Gastrocnemius medialis (tissue), 4 donors: ENCODE measurements around the gene AGAP1. TPM values are rescaled to one million over a fixed set of nuclear protein-coding genes. Genes with fewer than 3 reads are reported as not detected.

Experiments
- ATAC-seq, 2 donors: fragments of 150-250 bp; one replicate each; pipeline ENCODE4 v1.9.1; 2016
- DNase-seq, 2 donors: peaks; one replicate each; pipeline ENCODE4 v3.0.0-alpha.2; 2019
- H3K27ac ChIP-seq, 4 donors: fragments of 200-600 bp; sonication (generic); 1 replicate in 1 of 4; 2 replicates in 3 of 4; pipeline ENCODE4 v1.5.1; 2016 to 2018; ENCODE audit warnings: mild to moderate bottlenecking in 2 of 4, moderate library complexity in 1 of 4
- H3K27me3 ChIP-seq, 3 donors: fragments of 200-600 bp; sonication (generic) in 2 of 3; 1 replicate in 1 of 3; 2 replicates in 2 of 3; pipeline versions ENCODE4 v1.5.1 to v1.6.0; 2016 to 2019; ENCODE audit warnings: mild to moderate bottlenecking in 1 of 3, moderate library complexity in 1 of 3
- H3K36me3 ChIP-seq, 2 donors: fragments of 200-600 bp; sonication (generic) in 1 of 2; one replicate each; pipeline ENCODE4 v1.5.1; 2017 to 2018
- H3K4me1 ChIP-seq, 2 donors: fragments of 200-600 bp; sonication (generic) in 1 of 2; one replicate each; pipeline ENCODE4 v1.5.1; 2016 to 2017; ENCODE audit warnings: mild to moderate bottlenecking in 2 of 2
- H3K4me3 ChIP-seq, 4 donors: fragments of 200-600 bp; sonication (generic) in 3 of 4; 1 replicate in 1 of 4; 2 replicates in 3 of 4; pipeline ENCODE4 v1.5.1; 2016 to 2019; ENCODE audit warnings: mild to moderate bottlenecking in 2 of 4
- H3K9me3 ChIP-seq, 3 donors: fragments of 200-600 bp; sonication (generic) in 2 of 3; 1 replicate in 1 of 3; 2 replicates in 2 of 3; pipeline ENCODE4 v1.5.1; 2016 to 2019
- POLR2A ChIP-seq, 2 donors: fragments of 450-650 bp; IDR thresholded peaks; one replicate each; pipeline ENCODE4 v1.6.1; 2017; ENCODE audit warnings: antibody characterized with exemption in 2 of 2, mild to moderate bottlenecking in 2 of 2, moderate library complexity in 2 of 2
- in situ Hi-C, 4 donors: fragments of 200-750 bp; cut with MboI; loops; one replicate each; pipeline versions ENCODE4 v1.15.0 to v1.8.0; 2017; ENCODE audit warnings: low sequenced_read_pairs in 4 of 4
- intact Hi-C: fragments of 100-400 bp; cut with DNase I; formaldehyde crosslinking; loops from one replicate; pipeline ENCODE4 v1.15.1; 2023; ENCODE audit warnings: low total_unique reads
- total RNA-seq, 4 donors: library from RNA; depleted of rRNA; stranded (reverse); fragments of >200 nt; gene quantifications; one replicate each; pipeline versions ENCODE4 v1.1.0 to v1.2.3, GENCODE V29; 2016
- TF ChIP-seq, protein P1 (sequence below), 5 experiments: fragments of 450-650 bp in 3 of 5; fragments of 200-600 bp in 2 of 5; sonication (generic) in 2 of 5; IDR thresholded peaks in 4 of 5; conservative IDR thresholded peaks in 1 of 5; 1 replicate in 4 of 5; 2 replicates in 1 of 5; pipeline ENCODE4 v1.5.1; 2016 to 2019; ENCODE audit warnings: antibody characterized with exemption in 5 of 5, mild to moderate bottlenecking in 3 of 5, moderate library complexity in 3 of 5

Gene AGAP1
- total RNA-seq, 4 donors from 2014 or later = 8.5 to 26.8 (median 14.4) TPM

DNA sequence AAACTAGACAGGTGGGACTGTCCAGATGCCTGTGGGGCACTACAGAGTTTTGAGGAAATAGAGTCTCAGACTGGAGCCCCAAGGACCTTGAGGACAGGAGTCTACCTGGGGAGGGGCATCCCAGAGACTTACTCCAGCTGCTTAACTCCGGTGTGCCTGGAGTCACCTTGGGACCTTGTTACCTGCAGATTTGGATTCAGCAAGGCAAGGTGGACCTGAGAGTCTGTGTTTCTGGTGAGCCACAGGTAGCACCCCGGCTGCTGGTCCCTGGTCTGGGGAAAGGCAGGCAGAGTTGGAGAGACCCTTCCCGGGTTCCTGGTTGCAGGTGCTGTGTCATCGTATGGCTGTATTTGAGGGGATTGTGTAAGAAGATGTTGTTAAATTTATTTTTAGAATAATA, 102.4 kb downstream of the AGAP1 start:
- intact Hi-C loops = no loop called here

DNA sequence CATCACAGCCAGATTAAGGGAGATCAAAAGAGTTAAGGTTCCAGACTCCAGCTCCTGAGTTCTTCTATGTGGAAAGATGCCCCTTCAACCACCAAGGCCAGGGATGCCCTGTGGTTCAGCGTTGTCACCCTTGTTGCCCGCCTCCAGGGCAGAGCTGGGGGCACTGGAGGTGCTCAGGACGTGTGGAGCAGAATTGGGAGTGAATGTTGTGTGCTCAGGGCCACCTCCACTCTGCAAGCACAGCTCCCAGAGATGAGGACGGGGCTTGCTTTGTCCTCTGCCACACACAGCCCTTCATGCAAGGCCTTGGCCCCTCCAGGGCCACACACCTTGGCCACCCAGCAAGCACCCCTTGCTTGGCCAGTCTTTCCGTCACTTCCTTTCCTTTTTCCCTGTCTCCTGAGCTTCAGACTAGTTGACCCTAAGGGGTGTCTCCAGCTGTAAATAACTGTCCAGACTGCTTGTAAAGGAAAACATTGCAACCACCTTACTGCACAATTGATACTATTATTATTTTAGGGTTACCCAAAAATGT, 103.3 kb downstream of the AGAP1 start:
- peaks cover 0 to 5% of the 10 kb centered on the region in 2 donors for H3K4me1 ChIP-seq
- no peaks in the 10 kb centered on the region for H3K36me3 ChIP-seq
- no peaks in the 10 kb centered on the region for H3K9me3 ChIP-seq
- DNase-seq (no peak), ATAC-seq (no peak)
- no peaks in the 10 kb centered on the region for H3K27me3 ChIP-seq
- in situ Hi-C loops (loop anchor here in 3 of 4 donors (10.0 to 25.0 kb wide), 5 partner anchors 162 to 1060 kb away; no protein-coding TSS in a partner anchor), intact Hi-C loops (no loop called here)
- H3K4me3 ChIP-seq = no peak overlapping the region
- no peak overlapping the region for H3K27ac ChIP-seq
- TF ChIP-seq, protein P1, sequence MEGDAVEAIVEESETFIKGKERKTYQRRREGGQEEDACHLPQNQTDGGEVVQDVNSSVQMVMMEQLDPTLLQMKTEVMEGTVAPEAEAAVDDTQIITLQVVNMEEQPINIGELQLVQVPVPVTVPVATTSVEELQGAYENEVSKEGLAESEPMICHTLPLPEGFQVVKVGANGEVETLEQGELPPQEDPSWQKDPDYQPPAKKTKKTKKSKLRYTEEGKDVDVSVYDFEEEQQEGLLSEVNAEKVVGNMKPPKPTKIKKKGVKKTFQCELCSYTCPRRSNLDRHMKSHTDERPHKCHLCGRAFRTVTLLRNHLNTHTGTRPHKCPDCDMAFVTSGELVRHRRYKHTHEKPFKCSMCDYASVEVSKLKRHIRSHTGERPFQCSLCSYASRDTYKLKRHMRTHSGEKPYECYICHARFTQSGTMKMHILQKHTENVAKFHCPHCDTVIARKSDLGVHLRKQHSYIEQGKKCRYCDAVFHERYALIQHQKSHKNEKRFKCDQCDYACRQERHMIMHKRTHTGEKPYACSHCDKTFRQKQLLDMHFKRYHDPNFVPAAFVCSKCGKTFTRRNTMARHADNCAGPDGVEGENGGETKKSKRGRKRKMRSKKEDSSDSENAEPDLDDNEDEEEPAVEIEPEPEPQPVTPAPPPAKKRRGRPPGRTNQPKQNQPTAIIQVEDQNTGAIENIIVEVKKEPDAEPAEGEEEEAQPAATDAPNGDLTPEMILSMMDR (IDR thresholded peaks at IDR 0.05 in 4 of 5, conservative IDR thresholded peaks at IDR 0.05 in 1 of 5) = no peak
- no peak for TF ChIP-seq POLR2A (IDR thresholded peaks at IDR 0.05)

More for the DNA sequence above, 102.4 kb downstream of the AGAP1 start:
- Histone ChIP-seq H3K27ac (no peak overlapping the region), H3K27me3 (no peaks in the 10 kb centered on the region), H3K4me1 (peaks cover 0 to 5% of the 10 kb centered on the region in 2 donors), H3K36me3 (no peaks in the 10 kb centered on the region), H3K9me3 (no peaks in the 10 kb centered on the region), H3K4me3 (no peak overlapping the region)
- ATAC-seq = no peak
- in situ Hi-C loops = loop anchor here in 3 of 4 donors (10.0 to 25.0 kb wide), 5 partner anchors 161 to 1059 kb away; no protein-coding TSS in a partner anchor
- no peak for DNase-seq
- TF ChIP-seq, protein P1 (IDR thresholded peaks at IDR 0.05 in 4 of 5, conservative IDR thresholded peaks at IDR 0.05 in 1 of 5) = no peak
- TF ChIP-seq POLR2A (IDR thresholded peaks at IDR 0.05) = no peak

DNA sequence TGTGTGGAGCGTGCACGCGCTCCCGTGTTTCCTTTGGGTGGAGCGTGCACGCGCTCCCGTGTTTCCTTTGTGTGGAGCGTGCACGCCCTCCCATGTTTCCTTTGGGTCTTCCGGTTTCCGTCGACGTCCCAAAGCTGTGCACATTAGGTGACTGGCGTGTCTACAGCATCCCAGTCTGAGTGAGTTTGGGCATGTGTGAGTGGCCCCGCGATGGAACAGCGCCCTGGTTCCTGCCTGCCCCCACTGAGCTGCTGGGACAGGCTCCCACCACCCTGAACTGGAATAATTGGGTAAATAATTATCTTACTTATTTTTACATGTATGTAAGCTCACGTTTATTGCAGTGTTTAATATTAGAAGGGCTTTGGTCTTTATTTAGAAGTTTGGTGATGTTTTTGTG, 104.2 kb downstream of the AGAP1 start:
- Histone ChIP-seq H3K4me1 (peaks cover 0 to 5% of the 10 kb centered on the region in 2 donors), H3K27ac (no peak overlapping the region), H3K36me3 (no peaks in the 10 kb centered on the region), H3K9me3 (no peaks in the 10 kb centered on the region), H3K4me3 (no peak overlapping the region), H3K27me3 (no peaks in the 10 kb centered on the region)
- ATAC-seq (no peak), DNase-seq (no peak)
- intact Hi-C loops = no loop called here
- TF ChIP-seq POLR2A (IDR thresholded peaks at IDR 0.05) = no peak
- TF ChIP-seq, protein P1 (IDR thresholded peaks at IDR 0.05 in 4 of 5, conservative IDR thresholded peaks at IDR 0.05 in 1 of 5) = no peak
- in situ Hi-C loops = loop anchor here in 3 of 4 donors (10.0 to 25.0 kb wide), 5 partner anchors 163 to 1061 kb away; no protein-coding TSS in a partner anchor

DNA sequence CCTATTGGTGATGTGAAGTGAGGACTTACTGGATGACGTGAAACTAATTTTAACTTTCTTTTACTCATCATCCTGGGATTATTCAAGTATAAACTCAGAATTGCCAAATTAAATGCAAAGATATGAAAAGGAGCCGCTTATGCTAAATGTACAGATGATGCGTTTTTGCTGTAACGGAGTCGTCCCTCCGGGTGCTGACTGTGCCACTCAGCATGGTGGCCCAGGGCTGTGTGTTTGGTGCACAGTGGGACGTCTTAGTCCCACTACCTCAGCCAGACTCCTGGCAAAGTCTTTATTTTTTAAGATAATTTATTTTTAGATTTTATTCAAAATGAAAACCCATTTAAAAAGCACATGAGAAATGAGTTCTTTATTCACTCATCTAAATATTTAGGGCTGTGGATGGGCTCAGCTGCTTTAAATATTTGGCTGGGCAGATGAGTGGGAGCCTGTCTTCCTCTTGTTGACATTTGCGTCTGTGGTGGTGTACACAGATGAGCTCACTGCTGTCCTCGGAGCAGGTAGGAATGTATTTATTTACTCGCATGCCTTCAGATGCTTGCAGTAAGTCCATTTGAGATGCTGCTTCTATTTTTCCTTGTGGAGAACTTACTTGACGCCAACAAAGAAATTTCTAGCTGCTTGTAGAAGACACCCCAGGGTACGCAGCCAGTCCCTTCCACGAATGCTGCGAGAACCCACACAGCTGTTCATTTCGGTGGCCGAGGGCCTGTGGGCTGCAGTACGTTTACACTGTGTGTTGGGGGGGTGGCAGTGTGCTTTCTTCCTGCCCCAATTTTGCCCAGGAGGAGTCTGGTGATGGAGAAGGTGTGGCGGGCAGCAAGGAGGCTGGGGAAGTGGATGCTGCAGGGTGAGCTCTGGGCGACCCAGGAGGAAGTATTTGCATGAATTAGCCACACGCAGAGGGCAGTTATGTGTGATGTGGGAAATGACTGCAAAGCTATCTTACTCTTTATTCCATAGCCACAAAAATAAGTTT, 105.0 kb downstream of the AGAP1 start:
- Histone ChIP-seq H3K9me3 (no peaks in the 10 kb centered on the region), H3K27ac (no peak overlapping the region), H3K27me3 (no peaks in the 10 kb centered on the region), H3K36me3 (no peaks in the 10 kb centered on the region), H3K4me3 (no peak overlapping the region), H3K4me1 (peaks cover 0 to 5% of the 10 kb centered on the region in 2 donors)
- intact Hi-C loops (no loop called here), in situ Hi-C loops (loop anchor here in 3 of 4 donors (10.0 to 25.0 kb wide), 5 partner anchors 164 to 1062 kb away; no protein-coding TSS in a partner anchor)
- no peak for DNase-seq
- ATAC-seq = no peak
- TF ChIP-seq POLR2A (IDR thresholded peaks at IDR 0.05) = no peak
- TF ChIP-seq, protein P1 (IDR thresholded peaks at IDR 0.05 in 4 of 5, conservative IDR thresholded peaks at IDR 0.05 in 1 of 5) = no peak
